K562 (cell line): ENCODE measurements around the gene LY6G6D. TPM values are rescaled to one million over a fixed set of nuclear protein-coding genes. Genes with fewer than 3 reads are reported as not detected.

ENCODE experiments used
- ARID2 ChIP-seq: fragments of 450-650 bp; IDR thresholded peaks from 2 replicates; pipeline ENCODE4 v1.6.1; 2017; ENCODE audit warnings: antibody characterized with exemption, mild to moderate bottlenecking
- BCL6 ChIP-seq: fragments of 250-450 bp; sonication (Bioruptor Pico); IDR thresholded peaks from 2 replicates; pipeline ENCODE4 v1.4.0; 2020
- EZH2 ChIP-seq: IDR thresholded peaks from 2 replicates; pipeline ENCODE4 v1.6.1; 2012; ENCODE audit warnings: low read depth, mild to moderate bottlenecking, inconsistent platforms, low read length, borderline replicate concordance
- FOSL1 ChIP-seq: fragments of 200-800 bp; sonication (Bioruptor generic); conservative IDR thresholded peaks from 2 replicates; pipeline ENCODE4 v1.6.1; 2016; ENCODE audit warnings: missing genetic modification characterization, missing compliant biosample characterization
- HNRNPH1 ChIP-seq: fragments of 200-400 bp; formaldehyde crosslinking; optimal IDR thresholded peaks from 2 replicates; pipeline ENCODE3; 2017; ENCODE audit warnings: low read depth, mild to moderate bottlenecking, low read length, moderate library complexity
- JUND ChIP-seq, 2 experiments: IDR thresholded peaks; 2 replicates in 1 of 2; 3 replicates in 1 of 2; pipeline ENCODE4 v1.6.1; 2011; ENCODE audit warnings: borderline replicate concordance in 2 of 2, low read depth in 2 of 2, low read length in 2 of 2, improper control_type of control experiment in 1 of 2, missing biosample characterization in 1 of 2, missing genetic modification characterization in 1 of 2, missing genetic modification reagents in 1 of 2
- LCOR ChIP-seq: sonication (generic); formaldehyde crosslinking; IDR thresholded peaks from 2 replicates; pipeline ENCODE4 v1.8.0; 2022; ENCODE audit warnings: mild to moderate bottlenecking, missing genetic modification reagents
- MEF2D ChIP-seq: conservative IDR thresholded peaks from 2 replicates; pipeline ENCODE4 v1.6.1; 2016; ENCODE audit warnings: low read depth, missing genetic modification characterization, missing compliant biosample characterization
- RFX7 ChIP-seq: fragments of 250-450 bp; sonication (Bioruptor Pico); IDR thresholded peaks from 2 replicates; pipeline ENCODE4 v1.5.1; 2021; ENCODE audit warnings: mild to moderate bottlenecking
- SMARCC2 ChIP-seq: fragments of 450-650 bp; IDR thresholded peaks from 2 replicates; pipeline ENCODE4 v1.6.1; 2017; ENCODE audit warnings: antibody characterized with exemption, moderate library complexity, mild to moderate bottlenecking, low read depth
- SP2 ChIP-seq: IDR thresholded peaks from 2 replicates; pipeline ENCODE4 v1.6.1; 2011; ENCODE audit warnings: mild to moderate bottlenecking, low read depth, low read length, moderate library complexity; ENCODE audit not compliant: poor library complexity, severe bottlenecking; ENCODE audit errors: extremely low read depth
- TOE1 ChIP-seq, 2 experiments: fragments of 450-650 bp in 1 of 2; sonication (generic) in 1 of 2; formaldehyde crosslinking in 1 of 2; IDR thresholded peaks; 2 replicates each; pipeline versions ENCODE4 v1.7.1 to v1.8.0; 2016 to 2022; ENCODE audit warnings: borderline replicate concordance in 2 of 2, mild to moderate bottlenecking in 2 of 2, antibody characterized with exemption in 1 of 2, inconsistent platforms in 1 of 2, low read depth in 1 of 2, missing genetic modification reagents in 1 of 2, moderate library complexity in 1 of 2
- TSC22D4 ChIP-seq: fragments of 450-650 bp; IDR thresholded peaks from 2 replicates; pipeline ENCODE4 v1.6.1; 2016; ENCODE audit warnings: missing genetic modification characterization, missing biosample characterization, control low read depth
- XRCC3 ChIP-seq: fragments of 450-650 bp; IDR thresholded peaks from 2 replicates; pipeline ENCODE4 v1.6.1; 2017; ENCODE audit warnings: mild to moderate bottlenecking, moderate library complexity
- ZNF184 ChIP-seq: sonication (generic); formaldehyde crosslinking; IDR thresholded peaks from 2 replicates; pipeline ENCODE4 v1.5.0; 2020; ENCODE audit warnings: missing genetic modification reagents
- ZNF232 ChIP-seq: sonication (generic); formaldehyde crosslinking; IDR thresholded peaks from 2 replicates; pipeline ENCODE4 v1.8.0; 2022; ENCODE audit warnings: mild to moderate bottlenecking, missing genetic modification reagents
- polyA plus RNA-seq, 8 experiments: library from polyadenylated mRNA; depleted of rRNA in 4 of 8; stranded (reverse) in 5 of 8; unstranded in 3 of 8; fragments of >200 nt; fragmentation: Nextera tagmentation in 2 of 8; fragmentation: Illumina TruSeq in 1 of 8; extraction: Ambion mirVana in 2 of 8; extraction: Trizol in 1 of 8; gene quantifications; 2 replicates each; pipeline versions ENCODE4 v1.2.1 to v1.2.3, GENCODE V29; 2011 to 2014; ENCODE audit warnings: inconsistent platforms in 1 of 8, missing spikeins in 1 of 8
- total RNA-seq, 7 experiments: library from RNA; depleted of rRNA in 6 of 7; stranded (reverse); fragments of >200 nt in 6 of 7; fragmentation: Illumina TruSeq in 2 of 7; extraction: Trizol in 2 of 7; gene quantifications; 2 replicates each; pipeline versions ENCODE4 v1.2.1 to v1.2.3, GENCODE V29; 2011 to 2021; ENCODE audit warnings: low replicate concordance in 1 of 7
- TF ChIP-seq, protein P1 (sequence below): fragments of 450-650 bp; formaldehyde crosslinking; IDR thresholded peaks from 2 replicates; pipeline ENCODE4 v1.4.0; 2022; ENCODE audit warnings: mild to moderate bottlenecking, moderate library complexity
- TF ChIP-seq, protein P2 (sequence below): sonication (generic); formaldehyde crosslinking; IDR thresholded peaks from 2 replicates; pipeline ENCODE4 v1.9.0; 2022; ENCODE audit warnings: mild to moderate bottlenecking, missing genetic modification reagents

The LY6G6D gene
- total and polyA plus RNA-seq, 9 of the 15 experiments (the other 6 are each of a cell fraction or from before 2014, with no cell fraction given): 0.30 to 0.38 TPM; not detected in 7

- TF ChIP-seq RFX7 (CRISPR knock-in tag) (no peak), TSC22D4 (tag) (no peak), FOSL1 (tag) (peak; percentile 48; the same call in 1 of the 2 replicates), TOE1 (IDR thresholded peaks at IDR 0.05; ENCODE audit: borderline replicate concordance) (no peak), TOE1 (CRISPR knock-in tag; IDR thresholded peaks at IDR 0.05; ENCODE audit: borderline replicate concordance, low read depth) (no peak), JUND (IDR thresholded peaks at IDR 0.05; ENCODE audit: borderline replicate concordance, low read depth, low read length) (peak; percentile 22; the same call in 1 of the 2 replicates), JUND (tag; IDR thresholded peaks at IDR 0.05; ENCODE audit: borderline replicate concordance, low read depth, low read length) (peak; percentile 72; the same call in 2 of the 3 replicates), SP2 (no peak), BCL6 (CRISPR knock-in tag) (no peak), EZH2 (no peak), HNRNPH1 (no peak), ARID2 (0 out of 2 replicates have a peak, but pooled peaks have one; percentile 50), ZNF184 (CRISPR knock-in tag) (no peak), ZNF232 (CRISPR knock-in tag) (no peak), SMARCC2 (peak; percentile 23; the same call in 1 of the 2 replicates), LCOR (CRISPR knock-in tag) (no peak), MEF2D (tag) (no peak), XRCC3 (no peak)
- TF ChIP-seq, protein P1, sequence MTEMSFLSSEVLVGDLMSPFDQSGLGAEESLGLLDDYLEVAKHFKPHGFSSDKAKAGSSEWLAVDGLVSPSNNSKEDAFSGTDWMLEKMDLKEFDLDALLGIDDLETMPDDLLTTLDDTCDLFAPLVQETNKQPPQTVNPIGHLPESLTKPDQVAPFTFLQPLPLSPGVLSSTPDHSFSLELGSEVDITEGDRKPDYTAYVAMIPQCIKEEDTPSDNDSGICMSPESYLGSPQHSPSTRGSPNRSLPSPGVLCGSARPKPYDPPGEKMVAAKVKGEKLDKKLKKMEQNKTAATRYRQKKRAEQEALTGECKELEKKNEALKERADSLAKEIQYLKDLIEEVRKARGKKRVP (CRISPR knock-in tag): peak; percentile 30; the same call in 1 of the 2 replicates
- TF ChIP-seq, protein P2, sequence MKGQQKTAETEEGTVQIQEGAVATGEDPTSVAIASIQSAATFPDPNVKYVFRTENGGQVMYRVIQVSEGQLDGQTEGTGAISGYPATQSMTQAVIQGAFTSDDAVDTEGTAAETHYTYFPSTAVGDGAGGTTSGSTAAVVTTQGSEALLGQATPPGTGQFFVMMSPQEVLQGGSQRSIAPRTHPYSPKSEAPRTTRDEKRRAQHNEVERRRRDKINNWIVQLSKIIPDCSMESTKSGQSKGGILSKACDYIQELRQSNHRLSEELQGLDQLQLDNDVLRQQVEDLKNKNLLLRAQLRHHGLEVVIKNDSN (CRISPR knock-in tag): no peak
Observed at GRCh38 chr6:31727034-31727716, 12.0 kb downstream of the LY6G6D start (continued).
